Endometrial microvascular endothelial cells (primary cell): ENCODE results near the gene FMNL2. TPM values are rescaled to one million over a fixed set of nuclear protein-coding genes. Genes with fewer than 3 reads are reported as not detected.

ENCODE experiments used
- in situ Hi-C: cut with HindIII; loops from 2 replicates; pipeline ENCODE4 v1.10.0; 2017; ENCODE audit warnings: low sequenced_read_pairs, low pct_unique_long_range_greater_than_20kb; ENCODE audit errors: inconsistent ontology term
- total RNA-seq: library from RNA; depleted of rRNA; stranded (reverse); fragments of >200 nt; gene quantifications from one replicate; pipeline ENCODE4 v1.2.3, GENCODE V29; 2015; ENCODE audit errors: inconsistent ontology term

FMNL2 gene
- total RNA-seq, 1 donor from 2014 or later: 45.9 TPM

DNA sequence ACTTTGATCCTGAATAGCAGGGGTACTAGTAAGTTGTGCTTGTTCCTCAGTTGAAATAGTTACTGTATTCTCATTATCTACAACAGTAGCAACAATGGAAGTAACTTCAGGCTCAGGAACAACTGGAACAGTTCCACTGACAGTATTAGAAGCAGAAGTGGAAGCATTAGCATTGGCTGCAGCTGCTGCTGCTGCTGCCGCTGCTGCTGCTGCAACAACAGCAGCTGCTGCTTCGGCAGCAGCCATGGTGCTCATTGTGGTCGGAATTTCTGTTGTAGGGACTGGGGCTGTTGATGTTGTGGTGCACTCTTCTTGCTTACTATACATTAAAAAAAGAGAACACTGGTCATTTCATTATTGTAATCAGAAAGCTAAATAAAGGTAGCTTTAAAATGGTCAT, 341.5 kb downstream of the FMNL2 start:
- in situ Hi-C loops: no loop called here

DNA sequence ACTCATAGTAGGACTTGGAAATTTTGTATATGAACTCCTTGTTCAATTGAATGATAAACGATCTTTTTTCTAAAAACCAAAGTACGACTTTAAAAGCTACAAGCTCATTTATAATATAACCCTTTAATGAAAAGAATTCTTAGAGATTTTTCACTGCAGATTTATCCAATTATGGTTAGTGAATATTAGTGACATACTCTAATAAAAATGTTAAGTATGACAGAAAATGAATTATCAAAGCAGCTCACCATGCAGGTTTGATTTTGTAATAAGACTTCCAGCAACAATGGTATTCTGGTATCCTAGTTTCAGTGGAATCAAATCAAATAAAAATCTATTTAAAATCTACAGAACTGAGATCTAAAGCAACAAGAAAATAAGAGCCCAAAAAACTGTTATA, 343.8 kb downstream of the FMNL2 start:
- in situ Hi-C loops: no loop called here

DNA sequence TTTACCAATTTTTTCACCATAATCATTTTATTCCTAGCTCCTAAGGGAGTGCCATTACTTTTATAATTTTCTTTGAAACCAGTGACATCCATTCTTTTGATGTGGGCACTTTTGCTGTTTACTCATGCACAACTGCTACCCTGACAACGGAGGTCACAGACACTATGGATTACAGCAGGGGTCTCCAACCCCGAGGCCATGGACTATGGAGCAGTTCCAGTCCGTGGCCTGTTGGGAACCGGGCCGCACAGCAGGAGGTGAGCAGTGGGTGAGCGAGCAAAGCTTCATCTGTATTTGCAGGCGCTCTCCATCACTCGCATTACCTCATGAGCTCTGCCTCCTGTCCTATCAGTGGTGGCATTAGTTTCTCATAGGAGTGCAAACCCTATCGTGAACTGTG, 347.7 kb downstream of the FMNL2 start:
- in situ Hi-C loops: no loop called here

DNA sequence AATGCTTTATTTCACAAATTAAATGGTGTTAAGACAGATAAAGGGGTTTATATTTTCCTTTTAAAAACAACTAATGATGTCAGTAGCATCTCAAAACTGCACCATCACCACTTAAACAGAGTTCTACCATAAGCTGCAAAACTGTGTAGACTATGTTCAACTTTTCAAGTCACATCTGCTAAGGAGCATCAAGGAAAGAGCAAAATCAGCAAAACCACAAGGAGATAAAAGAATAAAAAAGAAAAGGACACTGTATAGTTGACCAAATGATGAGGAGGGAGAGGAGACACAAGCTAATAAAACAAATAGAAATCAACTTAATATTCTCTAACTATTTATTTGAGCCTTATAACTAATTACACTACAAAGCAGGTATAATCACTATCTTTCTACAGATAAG, 348.4 kb downstream of the FMNL2 start:
- in situ Hi-C loops: no loop called here

DNA sequence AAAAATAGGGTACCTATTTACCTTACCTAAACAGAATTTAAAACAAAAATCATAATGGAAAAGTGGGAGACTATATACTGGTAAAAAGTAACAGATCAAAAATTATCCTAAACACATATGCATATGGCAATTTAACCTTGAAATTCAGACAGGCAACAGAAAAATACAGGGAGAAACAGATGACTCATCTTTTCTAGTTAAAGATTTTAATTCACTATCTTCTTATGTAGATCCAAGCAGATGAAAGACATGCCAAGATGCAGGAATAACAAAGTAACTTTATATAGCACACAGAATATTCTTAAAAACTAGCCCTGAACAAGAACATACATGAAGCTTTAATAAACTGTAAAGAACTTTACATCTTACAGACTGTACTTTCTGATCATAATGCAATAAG, 351.3 kb downstream of the FMNL2 start:
- in situ Hi-C loops: no loop called here

DNA sequence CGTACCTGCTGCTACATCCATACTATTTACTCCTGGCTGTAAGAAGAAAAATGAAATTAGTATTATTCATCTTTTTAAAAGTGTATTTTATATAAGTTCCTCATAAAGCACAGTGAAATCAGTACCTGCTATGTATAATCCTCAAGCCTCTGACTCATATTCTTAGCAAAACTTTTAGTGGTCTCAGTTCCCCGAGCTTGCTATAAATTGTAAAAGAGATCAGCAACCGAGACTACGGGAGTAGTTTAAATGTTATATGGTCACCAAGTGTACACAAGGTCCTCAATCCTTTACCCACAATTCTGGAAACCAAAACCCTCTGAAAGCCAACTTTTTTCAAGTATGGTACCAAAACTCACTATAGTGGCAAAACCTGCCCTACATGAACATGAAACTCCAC, 358.1 kb downstream of the FMNL2 start:
- in situ Hi-C loops: no loop called here

DNA sequence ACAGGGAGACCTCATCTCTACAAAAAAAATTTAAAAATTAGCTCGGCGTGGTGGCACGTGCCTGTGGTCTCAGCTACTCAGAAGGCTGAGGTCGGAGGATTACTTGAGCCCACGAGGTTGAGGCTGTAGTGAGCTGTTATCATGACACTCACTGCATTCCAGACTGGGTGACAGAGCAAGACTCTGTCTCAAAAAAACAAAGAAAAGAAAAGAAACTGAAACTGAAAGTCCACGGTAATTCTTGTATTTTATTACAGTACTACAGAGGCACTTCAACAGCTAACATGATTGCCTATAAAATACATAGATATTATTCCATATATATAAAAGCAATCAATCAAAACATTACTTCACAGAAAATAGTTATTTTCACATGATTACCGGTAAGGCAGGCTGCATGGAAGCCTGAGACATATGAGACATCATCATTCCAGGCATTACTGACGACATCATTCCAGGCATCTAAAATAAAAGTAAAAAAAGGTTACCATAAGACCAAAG, 359.2 kb downstream of the FMNL2 start:
- in situ Hi-C loops: no loop called here

DNA sequence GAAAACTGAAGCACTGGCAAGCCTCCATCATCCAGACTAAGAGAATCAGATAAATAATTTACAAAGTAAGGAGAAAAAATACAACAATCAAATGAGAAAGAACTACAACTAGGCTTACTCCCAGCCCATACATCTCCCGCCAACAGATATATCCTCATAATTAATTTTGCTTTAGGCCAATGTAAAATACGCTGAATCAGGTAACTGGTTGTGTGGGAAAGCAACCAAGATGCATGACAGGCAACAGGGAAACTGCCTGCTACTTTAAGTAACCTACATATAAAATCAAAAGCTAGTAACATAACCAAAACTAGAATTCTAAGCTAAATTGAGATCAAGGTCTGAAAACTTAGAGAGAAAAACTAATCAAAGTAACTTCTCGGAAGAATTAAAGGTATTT, 360.8 kb downstream of the FMNL2 start:
- in situ Hi-C loops: no loop called here

DNA sequence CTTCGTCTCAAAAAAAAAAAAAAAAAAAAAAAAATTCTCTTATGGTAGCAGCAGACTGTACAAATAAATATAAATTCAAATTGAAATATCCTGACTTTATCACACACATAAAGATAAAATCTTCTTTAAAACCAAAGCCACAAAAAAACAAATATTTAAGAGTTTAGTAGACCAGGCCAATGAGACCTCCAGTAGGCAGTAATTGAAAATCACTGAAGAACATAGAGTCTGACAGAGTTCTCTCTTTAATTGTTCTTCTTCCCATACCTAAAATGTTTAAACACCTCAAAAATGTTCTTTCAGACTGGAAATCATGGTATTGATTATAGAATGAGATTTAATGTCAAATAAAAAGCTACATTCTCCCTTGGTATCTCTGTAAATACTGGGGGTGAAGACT, 361.5 kb downstream of the FMNL2 start:
- in situ Hi-C loops: no loop called here

Other genes starting within 250 kb of the FMNL2 start
- not detected for gene CACNB4, start 236.1 kb upstream of the FMNL2 start, total RNA-seq
- 17.2 TPM for gene STAM2, start 159.4 kb upstream of the FMNL2 start, total RNA-seq